GM12878 (cell line): ENCODE results near the gene GLRX5. TPM values are rescaled to one million over a fixed set of nuclear protein-coding genes. Genes with fewer than 3 reads are reported as not detected.
"Not testable (repeated sequence)": the region's sequence is repeated elsewhere in the genome, so short reads cannot be mapped to it uniquely, and the experiment has no call there.

ENCODE experiments used
- ATAC-seq: fragments of 200-7000 bp; cut with Tn5 transposase; 3 replicates; pipeline ENCODE4 v1.9.1; 2020; ENCODE audit warnings: mild to moderate bottlenecking, moderate library complexity
- BruUV-seq: library from RNA; stranded (reverse); fragments of 400-500 nt; replicated peaks from 2 replicates; lab custom pipeline; 2021; lab: Mats Ljungman, UMichigan
- CTCF ChIA-PET: fragments of 300-600 bp; sonication (Branson Sonifier 250); formaldehyde crosslinking; extraction: SDS; loops from one replicate; lab custom pipeline; 2021; ENCODE audit warnings: inconsistent platforms; lab: Yijun Ruan, JAX
- POLR2A ChIA-PET: fragments of 350-600 bp; formaldehyde crosslinking; extraction: SDS; loops from one replicate; lab custom pipeline; 2021; ENCODE audit warnings: inconsistent platforms; lab: Charles Lee
- RAD21 ChIA-PET: fragments of 300-600 bp; sonication (Branson Sonifier 250); formaldehyde crosslinking; loops from one replicate; lab custom pipeline; 2023; ENCODE audit warnings: antibody characterized with exemption; ENCODE audit not compliant: unreplicated experiment; lab: Charles Lee
- SMC1A ChIA-PET: fragments of 300-600 bp; sonication (Branson Sonifier 250); formaldehyde crosslinking; loops from one replicate; lab custom pipeline; 2023; ENCODE audit not compliant: unreplicated experiment, uncharacterized antibody; lab: Charles Lee
- DNase-seq: peaks from one replicate; pipeline ENCODE4 v3.0.0-alpha.2; 2011; ENCODE audit warnings: low read depth, low spot score
- FAIRE-seq: peaks from 3 replicates; lab custom pipeline; 2011; peaks lifted over from hg19 to GRCh38; lab: Jason Lieb, UNC
- H2AFZ ChIP-seq: 2 replicates; pipeline ENCODE4 v1.6.0; 2011; ENCODE audit warnings: low read depth, low read length, control low read depth; ENCODE audit not compliant: control insufficient read depth
- H3K27ac ChIP-seq: 2 replicates; pipeline ENCODE4 v1.5.1; 2011; ENCODE audit warnings: control low read depth; ENCODE audit not compliant: control insufficient read depth, insufficient read depth
- H3K27me3 ChIP-seq, 2 experiments: replicated peaks in 1 of 2; 2 replicates each; pipeline versions ENCODE4 v1.6.0 to v1.6.1; 2011; ENCODE audit warnings: low read length in 1 of 2; ENCODE audit not compliant: control insufficient read depth in 2 of 2, insufficient read depth in 2 of 2
- H3K36me3 ChIP-seq, 2 experiments: 2 replicates each; pipeline ENCODE4 v1.5.1; 2011; ENCODE audit warnings: low read length in 1 of 2; ENCODE audit not compliant: control insufficient read depth in 2 of 2, insufficient read depth in 2 of 2
- H3K4me1 ChIP-seq: 2 replicates; pipeline ENCODE4 v1.6.1; 2011; ENCODE audit warnings: mild to moderate bottlenecking, low read length, moderate library complexity, mixed read lengths; ENCODE audit not compliant: control insufficient read depth, insufficient read depth
- H3K4me2 ChIP-seq: 2 replicates; pipeline ENCODE4 v1.6.0; 2011; ENCODE audit warnings: control low read depth; ENCODE audit not compliant: control insufficient read depth, insufficient read depth
- H3K4me3 ChIP-seq: fragments of 200-600 bp; sonication (generic); 2 replicates; pipeline ENCODE4 v1.5.1; 2016
- H3K79me2 ChIP-seq: 2 replicates; pipeline ENCODE4 v1.6.0; 2011; ENCODE audit warnings: low read length; ENCODE audit not compliant: control insufficient read depth, insufficient read depth
- H3K9ac ChIP-seq: 2 replicates; pipeline ENCODE4 v1.8.0; 2011; ENCODE audit warnings: low read length, control low read depth, mixed read lengths; ENCODE audit not compliant: control insufficient read depth, insufficient read depth
- H3K9me3 ChIP-seq: replicated peaks from 3 replicates; pipeline ENCODE4 v1.5.1; 2011; ENCODE audit warnings: mild to moderate bottlenecking, low read length; ENCODE audit not compliant: control insufficient read depth, insufficient read depth
- H4K20me1 ChIP-seq: 2 replicates; pipeline ENCODE4 v1.6.0; 2011; ENCODE audit not compliant: control insufficient read depth, insufficient read depth
- WGBS: methylation state at CpG from one replicate; pipeline ENCODE4 v1.1.6; 2016; ENCODE audit warnings: low lambda C conversion rate; ENCODE audit not compliant: insufficient replicate concordance, insufficient coverage; ENCODE audit errors: missing lambda C conversion rate; 5-methylcytosine and 5-hydroxymethylcytosine counted together
- in situ Hi-C: fragments of 300-500 bp; cut with MboI; formaldehyde crosslinking; loops from 9 replicates; pipeline ENCODE4 v1.14.3; 2018; ENCODE audit warnings: mixed read lengths
- intact Hi-C: fragments of 100-400 bp; cut with micrococcal nuclease; formaldehyde crosslinking; loops from one replicate; pipeline ENCODE4 v1.14.2; 2022; ENCODE audit not compliant: unreplicated experiment
- polyA plus RNA-seq, 11 experiments: library from polyadenylated mRNA; depleted of rRNA in 4 of 11; unstranded in 6 of 11; stranded (reverse) in 5 of 11; fragments of >200 nt; fragmentation: Nextera tagmentation in 4 of 11; fragmentation: Illumina TruSeq in 1 of 11; extraction: Ambion mirVana in 4 of 11; extraction: Trizol in 1 of 11; gene quantifications; 1 replicate in 1 of 11; 2 replicates in 10 of 11; pipeline versions ENCODE4 v1.2.1 to v1.2.3, GENCODE V29; 2011 to 2016; ENCODE audit warnings: inconsistent platforms in 2 of 11, missing spikeins in 2 of 11, low read depth in 1 of 11
- small RNA-seq: library from RNA; depleted of rRNA; stranded (forward); fragments of <200 nt; gene quantifications from one replicate; pipeline ENCODE3, GENCODE V24; 2014
- total RNA-seq, 4 experiments: library from RNA; depleted of rRNA in 3 of 4; stranded (reverse); fragments of >200 nt in 3 of 4; fragmentation: Illumina TruSeq in 1 of 4; extraction: Trizol in 1 of 4; gene quantifications; 2 replicates each; pipeline versions ENCODE4 v1.2.1 to v1.2.3, GENCODE V29; 2013 to 2021

GLRX5 gene
- total and polyA plus RNA-seq, 10 of the 15 experiments (the other 5 are each of a cell fraction or from before 2014, with no cell fraction given): 12.8 to 139 (median 55.4) TPM

- WGBS: 67% methylated on average over 3 of the region's 3 CpGs
- intact Hi-C loops, FAIRE-seq: not testable (repeated sequence)
These were observed 56.3 kb downstream of the GLRX5 start for GRCh38 chr14:95591182-95591581.

More at GRCh38 chr14:95591182-95591581, 56.3 kb downstream of the GLRX5 start:
- H3K4me3 ChIP-seq, H3K36me3 ChIP-seq, in situ Hi-C loops, H3K4me2 ChIP-seq, H3K79me2 ChIP-seq, H3K9ac ChIP-seq, ATAC-seq, H4K20me1 ChIP-seq, H3K9me3 ChIP-seq, H3K27me3 ChIP-seq, RAD21 ChIA-PET, H3K4me1 ChIP-seq, DNase-seq, BruUV-seq, POLR2A ChIA-PET, H3K27ac ChIP-seq, H2AFZ ChIP-seq: not testable (repeated sequence)
- CTCF ChIA-PET: interaction anchor here (1.4 kb wide), 1 partner anchor 92 kb away, joined by 5 read pairs; no protein-coding TSS in a partner anchor
- SMC1A ChIA-PET: interaction anchor here (0.8 kb wide), 1 partner anchor 83 kb away, joined by 3 read pairs; no protein-coding TSS in a partner anchor

Small RNAs within 50 kb of the gene (small RNA-seq; reads per million reads assigned to genes)
- 0.94 reads per million, percentile 29 among the genes with 10 or more reads in this experiment for gene SCARNA13

Other genes with a start within 250 kb of the GLRX5 start
- gene CLMN, start 215.1 kb upstream of the GLRX5 start, total RNA-seq (2014; rRNA removed): 13.1 and 13.6 TPM in 2 replicates
- 19.9 and 20.3 TPM in 2 replicates for gene CLMN, start 215.1 kb upstream of the GLRX5 start, total RNA-seq (2014; rRNA removed; fragmentation: Illumina TruSeq; extraction: Trizol)
- gene CLMN, start 215.1 kb upstream of the GLRX5 start, total RNA-seq (2021): 40.2 and 40.4 TPM in 2 replicates
- gene CLMN, start 215.1 kb upstream of the GLRX5 start, polyA plus RNA-seq (2011; rRNA removed): 10.2 and 12.1 TPM in 2 replicates
- gene CLMN, start 215.1 kb upstream of the GLRX5 start, polyA plus RNA-seq (2014; fragmentation: Illumina TruSeq; extraction: Trizol): 21.0 and 24.3 TPM in 2 replicates
- gene CLMN, start 215.1 kb upstream of the GLRX5 start, polyA plus RNA-seq (2014; fragmentation: Nextera tagmentation; extraction: Ambion mirVana): 10 to 100 TPM in 1 of 2 experiments, 1 to 10 TPM in 1; 7.8 to 13.1 TPM
- 15.6 and 16.8 TPM in 2 replicates for gene CLMN, start 215.1 kb upstream of the GLRX5 start, polyA plus RNA-seq (2014; rRNA removed)
- gene CLMN, start 215.1 kb upstream of the GLRX5 start, polyA plus RNA-seq (2016; fragmentation: Nextera tagmentation; extraction: Ambion mirVana): 10 to 100 TPM; 26.1 to 49.3 TPM
- 18.5 and 20.0 TPM in 2 replicates for gene SYNE3, start 18.4 kb upstream of the GLRX5 start, total RNA-seq (2014; rRNA removed)
- 16.2 and 16.7 TPM in 2 replicates for gene SYNE3, start 18.4 kb upstream of the GLRX5 start, total RNA-seq (2014; rRNA removed; fragmentation: Illumina TruSeq; extraction: Trizol)
- 40.0 and 44.1 TPM in 2 replicates for gene SYNE3, start 18.4 kb upstream of the GLRX5 start, total RNA-seq (2021)
- 9.2 and 13.7 TPM in 2 replicates for gene SYNE3, start 18.4 kb upstream of the GLRX5 start, polyA plus RNA-seq (2011; rRNA removed)
- 11.4 and 12.9 TPM in 2 replicates for gene SYNE3, start 18.4 kb upstream of the GLRX5 start, polyA plus RNA-seq (2014; fragmentation: Illumina TruSeq; extraction: Trizol)
- gene SYNE3, start 18.4 kb upstream of the GLRX5 start, polyA plus RNA-seq (2014; fragmentation: Nextera tagmentation; extraction: Ambion mirVana): 1 to 10 TPM; 1.4 TPM
- gene SYNE3, start 18.4 kb upstream of the GLRX5 start, polyA plus RNA-seq (2014; rRNA removed): 16.3 and 17.2 TPM in 2 replicates
- gene SYNE3, start 18.4 kb upstream of the GLRX5 start, polyA plus RNA-seq (2016; fragmentation: Nextera tagmentation; extraction: Ambion mirVana): 10 to 100 TPM; 11.6 to 13.0 TPM
- 0.11 TPM in 2 replicates for gene TCL1B, start 151.4 kb downstream of the GLRX5 start, total RNA-seq (2014; rRNA removed)
- not detected in 2 replicates for gene TCL1B, start 151.4 kb downstream of the GLRX5 start, total RNA-seq (2014; rRNA removed; fragmentation: Illumina TruSeq; extraction: Trizol)
- gene TCL1B, start 151.4 kb downstream of the GLRX5 start, total RNA-seq (2021): not detected in 2 replicates
- not detected in 2 replicates for gene TCL1B, start 151.4 kb downstream of the GLRX5 start, polyA plus RNA-seq (2011; rRNA removed)
- 0.10 TPM in 1 of 2 replicates, not detected in the other for gene TCL1B, start 151.4 kb downstream of the GLRX5 start, polyA plus RNA-seq (2014; fragmentation: Illumina TruSeq; extraction: Trizol)
- gene TCL1B, start 151.4 kb downstream of the GLRX5 start, polyA plus RNA-seq (2014; fragmentation: Nextera tagmentation; extraction: Ambion mirVana): under 1 TPM; 0.15 to 0.18 TPM
- not detected in 2 replicates for gene TCL1B, start 151.4 kb downstream of the GLRX5 start, polyA plus RNA-seq (2014; rRNA removed)
- not detected for gene TCL1B, start 151.4 kb downstream of the GLRX5 start, polyA plus RNA-seq (2016; fragmentation: Nextera tagmentation; extraction: Ambion mirVana)
- 228 and 246 TPM in 2 replicates for gene TCL1A, start 179.1 kb downstream of the GLRX5 start, total RNA-seq (2014; rRNA removed)
- 90.1 and 93.6 TPM in 2 replicates for gene TCL1A, start 179.1 kb downstream of the GLRX5 start, total RNA-seq (2014; rRNA removed; fragmentation: Illumina TruSeq; extraction: Trizol)
- gene TCL1A, start 179.1 kb downstream of the GLRX5 start, total RNA-seq (2021): 108 and 109 TPM in 2 replicates
- 3.1 and 5.9 TPM in 2 replicates for gene TCL1A, start 179.1 kb downstream of the GLRX5 start, polyA plus RNA-seq (2011; rRNA removed)
- 94.1 and 126 TPM in 2 replicates for gene TCL1A, start 179.1 kb downstream of the GLRX5 start, polyA plus RNA-seq (2014; fragmentation: Illumina TruSeq; extraction: Trizol)
- 10 to 100 TPM; 36.5 to 51.6 TPM for gene TCL1A, start 179.1 kb downstream of the GLRX5 start, polyA plus RNA-seq (2014; fragmentation: Nextera tagmentation; extraction: Ambion mirVana)
- gene TCL1A, start 179.1 kb downstream of the GLRX5 start, polyA plus RNA-seq (2014; rRNA removed): 250 and 283 TPM in 2 replicates
- gene TCL1A, start 179.1 kb downstream of the GLRX5 start, polyA plus RNA-seq (2016; fragmentation: Nextera tagmentation; extraction: Ambion mirVana): 100 to 1,000 TPM; 118 to 133 TPM